ENCODE results near the gene GPR132.

The GPR132 gene

DNA sequence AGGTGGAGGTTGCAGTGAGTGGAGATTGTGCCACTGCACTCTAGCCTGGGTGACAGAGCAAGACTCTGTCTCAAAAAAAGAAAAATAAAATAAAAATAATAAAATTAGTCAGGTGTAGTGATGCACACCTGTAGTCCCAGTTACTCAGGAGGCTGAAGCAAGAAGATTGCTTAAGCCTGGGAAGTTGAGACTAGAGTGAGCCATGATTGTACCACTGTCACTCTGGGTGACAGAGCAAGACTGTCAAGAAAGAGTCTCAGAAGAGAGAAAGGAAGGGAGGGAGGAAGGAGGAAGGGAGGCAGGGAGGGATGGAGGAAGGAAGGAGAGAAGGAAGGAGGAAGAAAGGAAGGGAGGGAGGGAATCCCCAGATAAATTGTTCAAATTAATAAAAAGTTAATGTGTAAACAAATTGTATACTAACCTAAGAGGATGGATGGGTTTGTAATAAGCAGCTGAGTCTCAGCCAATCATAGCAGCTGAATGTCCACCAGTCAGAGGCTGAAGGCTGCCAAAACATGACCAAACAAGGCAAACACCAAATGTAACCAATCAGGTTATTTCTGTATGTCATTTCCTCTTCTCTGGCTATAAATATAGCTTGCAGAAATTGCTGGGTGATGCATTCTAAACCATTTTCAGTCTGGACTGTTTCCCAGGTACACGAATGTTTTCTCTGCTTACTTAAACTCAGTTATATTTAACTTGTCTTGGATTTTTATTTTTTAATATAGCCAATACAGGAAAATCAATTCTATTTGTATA lies 38.2 kb downstream of the GPR132 start:
- no peak for DNase-seq (ENCODE audit: low read depth)
- in situ Hi-C loops (cut with HindIII; ENCODE audit: low sequenced_read_pairs): no loop called here
- H3K4me3 ChIP-seq (ENCODE audit: low read depth, low read length): no peak overlapping the region
- TF ChIP-seq, protein P1, sequence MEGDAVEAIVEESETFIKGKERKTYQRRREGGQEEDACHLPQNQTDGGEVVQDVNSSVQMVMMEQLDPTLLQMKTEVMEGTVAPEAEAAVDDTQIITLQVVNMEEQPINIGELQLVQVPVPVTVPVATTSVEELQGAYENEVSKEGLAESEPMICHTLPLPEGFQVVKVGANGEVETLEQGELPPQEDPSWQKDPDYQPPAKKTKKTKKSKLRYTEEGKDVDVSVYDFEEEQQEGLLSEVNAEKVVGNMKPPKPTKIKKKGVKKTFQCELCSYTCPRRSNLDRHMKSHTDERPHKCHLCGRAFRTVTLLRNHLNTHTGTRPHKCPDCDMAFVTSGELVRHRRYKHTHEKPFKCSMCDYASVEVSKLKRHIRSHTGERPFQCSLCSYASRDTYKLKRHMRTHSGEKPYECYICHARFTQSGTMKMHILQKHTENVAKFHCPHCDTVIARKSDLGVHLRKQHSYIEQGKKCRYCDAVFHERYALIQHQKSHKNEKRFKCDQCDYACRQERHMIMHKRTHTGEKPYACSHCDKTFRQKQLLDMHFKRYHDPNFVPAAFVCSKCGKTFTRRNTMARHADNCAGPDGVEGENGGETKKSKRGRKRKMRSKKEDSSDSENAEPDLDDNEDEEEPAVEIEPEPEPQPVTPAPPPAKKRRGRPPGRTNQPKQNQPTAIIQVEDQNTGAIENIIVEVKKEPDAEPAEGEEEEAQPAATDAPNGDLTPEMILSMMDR (IDR thresholded peaks at IDR 0.05; ENCODE audit: low read depth, low read length, missing control alignments): no peak

DNA sequence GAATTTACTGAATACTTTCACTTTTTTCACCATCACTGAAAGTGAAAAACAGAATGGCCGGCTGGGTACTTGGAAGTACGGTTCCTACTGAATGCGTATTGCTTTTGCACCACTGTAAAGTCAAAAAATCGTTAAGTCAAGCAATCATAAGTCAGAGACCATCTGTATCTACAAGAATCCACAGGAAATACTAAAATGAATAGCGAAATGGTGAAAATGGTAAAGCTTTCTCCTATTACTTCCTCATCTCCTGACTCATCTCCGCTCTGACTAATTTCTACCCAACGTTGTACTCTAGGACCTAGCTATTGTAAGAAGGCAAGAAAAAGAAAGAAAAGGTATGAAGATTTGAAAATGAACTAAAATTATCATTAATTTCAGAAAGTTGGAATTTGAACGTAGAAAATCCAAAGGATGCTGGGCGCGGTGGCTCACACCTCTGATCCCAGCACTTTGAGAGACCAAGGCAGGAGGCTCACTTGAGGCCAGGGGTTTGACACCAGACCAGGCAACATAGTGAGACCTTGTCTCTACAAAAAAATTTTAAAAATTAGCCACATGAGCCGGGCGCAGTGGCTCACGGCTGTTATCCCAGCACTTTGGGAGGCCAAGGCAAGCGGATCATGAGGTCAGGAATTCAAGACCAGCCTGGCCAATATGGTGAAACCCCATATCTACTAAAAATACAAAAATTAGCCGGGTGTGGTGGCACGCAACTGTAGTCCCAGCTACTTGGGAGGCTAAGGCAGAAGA lies 39.0 kb downstream of the GPR132 start:
- no peak overlapping the region for H3K4me3 ChIP-seq (ENCODE audit: low read depth, low read length)
- TF ChIP-seq, protein P1 (IDR thresholded peaks at IDR 0.05; ENCODE audit: low read depth, low read length, missing control alignments): no peak
- no peak for DNase-seq (ENCODE audit: low read depth)
- in situ Hi-C loops (cut with HindIII; ENCODE audit: low sequenced_read_pairs): no loop called here

DNA sequence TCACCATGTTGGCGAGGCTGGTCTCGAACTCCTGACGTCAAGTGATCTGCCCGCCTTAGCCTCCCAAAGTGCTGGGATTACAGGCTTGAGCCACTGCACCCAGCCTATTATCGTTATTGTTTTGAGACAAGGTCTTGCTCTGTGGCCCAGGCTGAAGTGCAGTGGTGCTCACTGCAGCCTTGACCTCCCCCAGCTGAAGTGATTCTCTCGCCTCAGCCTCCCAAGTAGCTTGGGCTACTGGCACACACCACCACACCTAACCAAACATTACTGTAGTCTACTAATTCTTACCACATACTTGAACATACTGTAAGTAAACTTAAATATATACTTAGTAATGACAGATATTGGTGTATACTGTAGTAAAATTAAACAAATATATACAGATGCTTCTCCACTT lies 39.8 kb downstream of the GPR132 start:
- H3K4me3 ChIP-seq (ENCODE audit: low read depth, low read length): no peak overlapping the region
- TF ChIP-seq, protein P1 (IDR thresholded peaks at IDR 0.05; ENCODE audit: low read depth, low read length, missing control alignments): no peak
- no peak for DNase-seq (ENCODE audit: low read depth)
- in situ Hi-C loops (cut with HindIII; ENCODE audit: low sequenced_read_pairs): no loop called here

DNA sequence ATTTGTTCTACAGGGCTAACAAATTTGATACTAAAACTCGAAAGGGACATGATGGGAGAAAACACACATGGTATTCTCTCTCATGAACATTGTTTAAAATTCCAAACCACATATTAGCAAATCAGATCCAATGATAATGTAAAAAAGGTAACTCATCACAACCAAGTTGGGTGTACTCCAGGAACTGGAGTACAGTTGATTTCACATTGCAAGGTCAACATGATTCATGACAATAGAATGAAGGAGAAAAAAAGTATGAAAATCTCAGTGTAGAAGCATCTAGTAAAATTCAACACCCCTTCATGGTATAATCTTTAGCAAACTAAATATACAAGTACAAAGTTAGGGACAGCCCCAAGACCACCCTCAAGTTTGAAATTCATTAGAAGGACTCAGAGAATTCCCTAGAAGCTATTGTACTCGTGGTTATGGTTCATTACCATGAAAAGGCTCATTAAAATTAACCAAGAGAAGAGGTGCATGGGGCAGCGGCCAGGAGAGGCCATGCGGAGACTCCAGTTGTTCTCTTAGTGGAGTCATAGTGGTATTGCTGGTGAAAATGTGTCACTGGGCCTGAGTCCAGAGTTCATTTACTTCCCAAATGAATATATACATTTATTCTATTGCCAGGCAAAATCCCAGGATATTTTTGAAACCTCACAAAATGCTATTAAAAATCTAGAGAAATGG lies 41.3 kb downstream of the GPR132 start:
- peak; percentile 64 for DNase-seq (ENCODE audit: low read depth)
- H3K4me3 ChIP-seq (ENCODE audit: low read depth, low read length): no peak overlapping the region
- in situ Hi-C loops (cut with HindIII; ENCODE audit: low sequenced_read_pairs): no loop called here
- TF ChIP-seq, protein P1 (IDR thresholded peaks at IDR 0.05; ENCODE audit: low read depth, low read length, missing control alignments): no peak

DNA sequence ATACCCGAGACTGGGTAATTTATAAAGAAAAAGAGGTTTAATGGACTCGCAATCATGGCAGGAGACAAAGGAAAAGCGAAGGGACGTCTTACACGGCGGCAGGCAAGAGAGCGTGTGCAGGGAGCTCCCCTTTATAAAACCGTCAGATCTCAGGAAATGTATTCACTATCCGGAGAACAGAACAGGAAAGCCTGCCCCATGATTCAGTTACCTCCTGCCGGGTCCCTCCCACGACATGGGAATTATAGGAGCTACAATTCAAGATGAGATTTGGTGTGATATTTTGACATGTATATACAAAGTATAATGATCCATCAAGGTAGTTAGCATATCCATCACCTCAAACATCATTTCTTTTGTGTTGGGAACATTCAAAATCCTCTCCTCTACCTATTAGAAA lies 42.1 kb downstream of the GPR132 start:
- no peak overlapping the region for H3K4me3 ChIP-seq (ENCODE audit: low read depth, low read length)
- no peak for DNase-seq (ENCODE audit: low read depth)
- TF ChIP-seq, protein P1 (IDR thresholded peaks at IDR 0.05; ENCODE audit: low read depth, low read length, missing control alignments): no peak
- in situ Hi-C loops (cut with HindIII; ENCODE audit: low sequenced_read_pairs): no loop called here

DNA sequence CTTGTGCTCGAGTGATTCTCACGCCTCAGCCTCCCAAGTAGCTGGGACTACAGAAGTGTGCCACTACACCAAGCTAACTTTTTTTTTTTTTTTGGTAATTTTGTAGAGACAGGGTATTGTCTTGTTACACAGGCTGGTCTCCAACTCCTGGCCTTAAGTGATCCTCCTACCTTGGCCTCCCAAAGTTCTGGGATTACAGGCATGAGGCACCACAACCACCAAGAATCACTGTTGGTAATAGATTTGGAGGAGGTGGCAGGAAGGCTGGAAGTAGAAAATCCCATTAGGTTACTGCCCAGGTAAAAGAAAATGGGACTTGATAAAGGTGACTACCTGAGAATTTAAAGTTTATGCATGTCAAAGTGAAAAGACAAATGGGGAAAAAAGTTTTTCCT lies 43.0 kb downstream of the GPR132 start:
- TF ChIP-seq, protein P1 (IDR thresholded peaks at IDR 0.05; ENCODE audit: low read depth, low read length, missing control alignments): no peak
- no peak for DNase-seq (ENCODE audit: low read depth)
- in situ Hi-C loops (cut with HindIII; ENCODE audit: low sequenced_read_pairs): no loop called here
- peak overlapping the region; percentile 70 for H3K4me3 ChIP-seq (ENCODE audit: low read depth, low read length)
